ENCODE results near the gene ESR1.

Gene ESR1

GRCh38 chr6:151807513-151808370, at the start of gene ESR1:
Gene ESR1, plus strand, starts transcription at chr6:151807682. Its CDS starts 231 bp downstream, at chr6:151807913.
- TF ChIP-seq CTCF (conservative IDR thresholded peaks at IDR 0.05) (no peak), ZFX (IDR thresholded peaks at IDR 0.05) (no peak)
- H3K27ac ChIP-seq, result no peak within 1 kb of the TSS

GRCh38 chr6:151760486-151760885, 47.0 kb upstream of the ESR1 start:
- no peak overlapping the region for H3K27ac ChIP-seq
- TF ChIP-seq CTCF (conservative IDR thresholded peaks at IDR 0.05) (no peak), ZFX (IDR thresholded peaks at IDR 0.05) (no peak)

- H3K27ac ChIP-seq, result no peak overlapping the region
- no peak for TF ChIP-seq CTCF (conservative IDR thresholded peaks at IDR 0.05)
- no peak for TF ChIP-seq ZFX (IDR thresholded peaks at IDR 0.05)
Observed at GRCh38 chr6:151761851-151762250, 45.6 kb upstream of the ESR1 start.

- TF ChIP-seq ZFX (IDR thresholded peaks at IDR 0.05), result no peak
- no peak for TF ChIP-seq CTCF (conservative IDR thresholded peaks at IDR 0.05)
- no peak overlapping the region for H3K27ac ChIP-seq
Observed at GRCh38 chr6:151762817-151763216, 44.7 kb upstream of the ESR1 start.

- H3K27ac ChIP-seq, result no peak overlapping the region
Observed at GRCh38 chr6:151763303-151763702, 44.2 kb upstream of the ESR1 start.

GRCh38 chr6:151763938-151764680, 43.4 kb upstream of the ESR1 start:
- TF ChIP-seq CTCF (conservative IDR thresholded peaks at IDR 0.05) (peak; percentile 56), ZFX (IDR thresholded peaks at IDR 0.05) (no peak)
- no peak overlapping the region for H3K27ac ChIP-seq

More at GRCh38 chr6:151763303-151763702, 44.2 kb upstream of the ESR1 start:
- TF ChIP-seq CTCF (conservative IDR thresholded peaks at IDR 0.05) (no peak), ZFX (IDR thresholded peaks at IDR 0.05) (no peak)

GRCh38 chr6:151765444-151765886, 42.0 kb upstream of the ESR1 start:
- no peak overlapping the region for H3K27ac ChIP-seq
- TF ChIP-seq ZFX (IDR thresholded peaks at IDR 0.05) (no peak), CTCF (conservative IDR thresholded peaks at IDR 0.05) (peak; percentile 76)

Measured in C4-2B (cell line).